GM10266 (cell line): ENCODE measurements around the gene RERE.
"Not testable (repeated sequence)": the region's sequence is repeated elsewhere in the genome, so short reads cannot be mapped to it uniquely, and the experiment has no call there.

ENCODE experiments used
- DNase-seq: peaks from one replicate; pipeline ENCODE4 v3.0.0; 2012; ENCODE audit errors: extremely low spot score
- TF ChIP-seq, protein P1 (sequence below): IDR thresholded peaks from 2 replicates; pipeline ENCODE4 v1.5.1; 2012; ENCODE audit warnings: mild to moderate bottlenecking, low read depth; ENCODE audit not compliant: control insufficient read depth, insufficient read depth; ENCODE audit errors: missing control alignments

Gene RERE

DNA sequence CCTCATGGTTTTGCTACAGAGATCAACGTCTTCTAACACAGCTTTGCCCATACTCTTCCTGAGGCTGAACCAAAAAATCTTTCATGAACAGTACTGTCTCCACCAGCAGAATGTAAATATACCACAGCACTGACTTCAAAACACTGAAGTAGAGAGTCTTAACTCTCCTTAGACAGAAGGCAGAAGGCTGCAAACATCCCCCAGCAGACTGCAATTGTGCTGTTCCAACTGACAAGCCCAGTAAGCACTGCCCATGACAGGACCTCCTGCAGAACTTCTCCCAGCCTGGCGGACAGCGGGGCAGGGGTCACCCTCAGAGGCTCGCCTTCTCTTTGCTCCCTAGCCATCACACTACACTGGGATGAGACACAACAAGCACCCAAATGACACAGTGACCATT lies 218.7 kb downstream of the RERE start:
- TF ChIP-seq, protein P1, sequence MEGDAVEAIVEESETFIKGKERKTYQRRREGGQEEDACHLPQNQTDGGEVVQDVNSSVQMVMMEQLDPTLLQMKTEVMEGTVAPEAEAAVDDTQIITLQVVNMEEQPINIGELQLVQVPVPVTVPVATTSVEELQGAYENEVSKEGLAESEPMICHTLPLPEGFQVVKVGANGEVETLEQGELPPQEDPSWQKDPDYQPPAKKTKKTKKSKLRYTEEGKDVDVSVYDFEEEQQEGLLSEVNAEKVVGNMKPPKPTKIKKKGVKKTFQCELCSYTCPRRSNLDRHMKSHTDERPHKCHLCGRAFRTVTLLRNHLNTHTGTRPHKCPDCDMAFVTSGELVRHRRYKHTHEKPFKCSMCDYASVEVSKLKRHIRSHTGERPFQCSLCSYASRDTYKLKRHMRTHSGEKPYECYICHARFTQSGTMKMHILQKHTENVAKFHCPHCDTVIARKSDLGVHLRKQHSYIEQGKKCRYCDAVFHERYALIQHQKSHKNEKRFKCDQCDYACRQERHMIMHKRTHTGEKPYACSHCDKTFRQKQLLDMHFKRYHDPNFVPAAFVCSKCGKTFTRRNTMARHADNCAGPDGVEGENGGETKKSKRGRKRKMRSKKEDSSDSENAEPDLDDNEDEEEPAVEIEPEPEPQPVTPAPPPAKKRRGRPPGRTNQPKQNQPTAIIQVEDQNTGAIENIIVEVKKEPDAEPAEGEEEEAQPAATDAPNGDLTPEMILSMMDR: no peak
- DNase-seq: no peak

DNA sequence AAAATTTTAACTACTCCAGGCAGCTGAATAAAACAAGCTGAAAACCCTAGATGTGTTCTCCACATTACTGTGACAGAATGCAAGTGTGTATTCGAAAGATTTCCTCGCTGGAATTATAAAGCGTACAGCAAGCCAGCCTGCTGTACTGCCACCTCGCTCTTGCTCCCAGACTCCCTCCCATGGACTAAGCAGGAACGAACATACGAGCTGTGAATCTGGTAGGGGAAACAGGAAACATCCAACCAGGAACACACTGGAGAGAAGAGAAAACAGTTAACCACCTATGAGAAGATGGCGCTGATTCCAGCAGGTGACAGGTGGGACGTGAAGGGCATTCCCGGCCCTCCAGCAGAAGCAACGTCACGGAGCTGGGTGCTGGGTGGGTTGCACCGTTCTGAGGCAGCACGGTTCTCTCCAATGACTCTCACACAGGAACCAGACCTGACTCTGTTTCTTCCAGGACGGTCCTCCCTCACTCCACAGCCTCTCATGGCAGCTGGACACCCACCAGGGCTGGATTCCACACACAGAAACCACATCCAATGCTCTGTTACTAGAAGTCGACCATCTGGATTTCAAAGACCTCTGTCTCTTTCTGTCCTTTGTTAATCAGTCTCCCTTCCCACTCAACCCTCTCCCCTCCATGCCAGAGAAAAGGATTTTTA lies 219.2 kb downstream of the RERE start:
- DNase-seq: no peak
- TF ChIP-seq, protein P1: no peak

DNA sequence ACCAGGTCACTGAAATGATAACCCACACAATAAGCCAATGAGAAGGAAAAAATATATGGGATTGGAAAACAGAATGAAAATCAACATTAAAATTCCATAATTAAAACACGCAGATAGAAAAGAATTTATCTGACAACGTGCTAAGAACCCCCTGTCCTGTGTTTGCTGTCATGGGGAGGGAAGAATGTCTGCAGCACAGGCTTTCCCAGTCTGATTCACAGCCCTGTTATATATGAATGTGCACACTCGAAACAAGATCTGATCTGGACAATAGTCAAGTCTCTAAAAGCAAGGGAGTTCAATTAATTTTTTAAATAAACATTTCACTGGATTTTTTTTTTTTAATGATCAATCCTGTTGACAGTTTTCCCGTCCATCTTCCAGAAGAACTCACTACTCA lies 220.0 kb downstream of the RERE start:
- DNase-seq: no peak
- TF ChIP-seq, protein P1: no peak

DNA sequence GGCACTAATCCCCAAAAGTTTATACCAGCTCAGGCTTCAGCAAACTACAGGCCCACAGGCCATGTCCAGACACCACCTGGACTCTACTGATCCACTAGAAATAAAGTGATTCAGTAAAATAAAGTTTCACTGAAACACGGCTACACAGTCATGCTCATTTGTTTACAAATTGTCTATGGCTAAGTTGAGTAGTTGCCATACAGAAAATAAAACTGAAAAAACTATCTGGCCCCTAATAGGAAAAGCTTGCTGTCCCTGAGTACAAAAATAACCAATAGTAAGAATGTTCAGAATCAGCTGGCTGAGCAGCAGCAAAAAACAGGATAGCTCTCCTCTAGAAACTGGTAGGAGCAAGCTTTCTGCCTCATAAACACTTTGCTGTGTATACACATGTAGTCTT lies 221.5 kb downstream of the RERE start:
- DNase-seq: no peak
- TF ChIP-seq, protein P1: no peak

DNA sequence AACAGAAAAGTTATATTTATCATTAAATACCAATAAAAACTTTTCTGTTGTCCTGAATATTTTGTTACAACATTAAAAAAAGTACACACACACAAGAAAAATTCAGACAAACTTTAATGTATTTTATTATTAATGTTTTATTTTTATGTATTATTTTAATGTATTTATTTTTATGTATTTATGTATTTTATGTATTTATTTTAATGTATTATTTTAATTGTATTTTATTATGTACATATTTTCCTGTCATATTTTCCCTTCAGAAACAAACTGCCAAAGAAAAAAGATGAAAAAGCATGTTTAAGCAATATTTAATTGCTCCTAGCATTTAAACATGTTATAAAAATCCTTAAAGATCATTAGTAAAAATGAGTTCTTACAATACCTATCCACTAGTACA lies 222.1 kb downstream of the RERE start:
- DNase-seq: no peak
- TF ChIP-seq, protein P1: no peak

DNA sequence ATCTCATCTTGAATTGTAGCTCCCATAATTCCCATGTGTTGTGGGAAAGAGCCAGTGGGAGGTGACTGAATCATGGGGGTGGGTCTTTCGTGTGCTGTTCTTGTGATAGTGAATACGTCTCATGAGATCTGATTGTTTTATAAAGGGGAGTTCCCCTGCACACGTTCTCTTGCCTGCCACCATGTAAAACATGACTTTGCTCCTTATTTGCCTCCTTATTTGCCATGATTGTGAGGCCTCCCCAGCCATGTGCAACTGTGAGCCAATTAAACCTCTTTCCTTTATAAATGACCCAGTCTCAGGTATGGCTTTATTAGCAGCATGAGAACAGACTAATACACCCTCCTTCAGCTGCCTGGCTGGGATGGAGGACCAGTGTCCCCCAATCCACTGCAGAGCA lies 224.1 kb downstream of the RERE start:
- not testable (repeated sequence) for DNase-seq

DNA sequence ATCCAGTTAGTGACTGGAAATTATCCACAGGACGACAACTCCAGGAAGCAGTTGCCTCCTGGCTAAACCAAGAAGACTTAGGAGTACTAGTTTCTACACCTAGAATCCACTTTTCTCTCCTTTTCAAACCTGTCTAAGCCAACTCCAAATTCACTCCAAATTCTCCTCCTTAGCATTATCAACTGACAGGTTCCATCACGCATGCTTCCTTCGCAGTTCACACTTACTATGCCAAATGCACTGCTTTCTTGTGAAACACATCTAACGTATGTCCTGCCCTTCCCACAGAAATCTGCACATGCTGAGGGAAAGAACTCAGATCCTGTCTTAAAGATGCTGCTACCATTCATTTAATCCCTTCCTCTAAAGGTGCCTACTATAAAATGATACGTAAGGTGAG lies 225.9 kb downstream of the RERE start:
- no peak for DNase-seq
- TF ChIP-seq, protein P1: no peak
